Progenitor cell of endocrine pancreas (in vitro differentiated cells): ENCODE results near the gene SLC4A8. TPM values are rescaled to one million over a fixed set of nuclear protein-coding genes. Genes with fewer than 3 reads are reported as not detected.

Experiments
- DNase-seq: peaks from one replicate; pipeline ENCODE4 v3.0.0; 2021; ENCODE audit warnings: low spot score; ENCODE audit not compliant: unreplicated experiment
- H3K27ac Mint-ChIP-seq: 2 replicates; pipeline ENCODE4 v1.8.0; 2021; ENCODE audit warnings: mild to moderate bottlenecking, moderate library complexity, mixed read lengths
- H3K27me3 Mint-ChIP-seq: 2 replicates; pipeline ENCODE4 v1.8.0; 2021; ENCODE audit warnings: mixed read lengths
- H3K36me3 Mint-ChIP-seq: 2 replicates; pipeline ENCODE4 v1.8.0; 2022; ENCODE audit warnings: mixed read lengths; ENCODE audit not compliant: insufficient read depth
- H3K4me1 Mint-ChIP-seq: 2 replicates; pipeline ENCODE4 v1.8.0; 2021; ENCODE audit warnings: low read depth, mixed read lengths
- H3K4me3 Mint-ChIP-seq: 2 replicates; pipeline ENCODE4 v1.8.0; 2021; ENCODE audit warnings: low read depth, mild to moderate bottlenecking, moderate library complexity, mixed read lengths
- H3K9me3 Mint-ChIP-seq: 2 replicates; pipeline ENCODE4 v1.8.0; 2021; ENCODE audit warnings: low read depth, mixed read lengths
- total RNA-seq: library from RNA; stranded (reverse); gene quantifications from 2 replicates; pipeline ENCODE4 v1.2.1, GENCODE V29; 2021
- TF ChIP-seq, protein P1 (sequence below): fragments of 200-600 bp; sonication (generic); IDR thresholded peaks from one replicate; pipeline ENCODE4 v1.5.0; 2021; ENCODE audit warnings: antibody characterized with exemption, mild to moderate bottlenecking; ENCODE audit not compliant: unreplicated experiment

SLC4A8 gene
- total RNA-seq, 1 donor from 2014 or later, result 11.8 TPM

GRCh38 chr12:51401020-51401419, 23.6 kb upstream of the SLC4A8 start:
- no peak overlapping the region for H3K27ac Mint-ChIP-seq
- no peaks in the 10 kb centered on the region for H3K9me3 Mint-ChIP-seq
- peaks cover 17% of the 10 kb centered on the region for H3K27me3 Mint-ChIP-seq
- H3K4me3 Mint-ChIP-seq, result no peak overlapping the region
- TF ChIP-seq, protein P1, sequence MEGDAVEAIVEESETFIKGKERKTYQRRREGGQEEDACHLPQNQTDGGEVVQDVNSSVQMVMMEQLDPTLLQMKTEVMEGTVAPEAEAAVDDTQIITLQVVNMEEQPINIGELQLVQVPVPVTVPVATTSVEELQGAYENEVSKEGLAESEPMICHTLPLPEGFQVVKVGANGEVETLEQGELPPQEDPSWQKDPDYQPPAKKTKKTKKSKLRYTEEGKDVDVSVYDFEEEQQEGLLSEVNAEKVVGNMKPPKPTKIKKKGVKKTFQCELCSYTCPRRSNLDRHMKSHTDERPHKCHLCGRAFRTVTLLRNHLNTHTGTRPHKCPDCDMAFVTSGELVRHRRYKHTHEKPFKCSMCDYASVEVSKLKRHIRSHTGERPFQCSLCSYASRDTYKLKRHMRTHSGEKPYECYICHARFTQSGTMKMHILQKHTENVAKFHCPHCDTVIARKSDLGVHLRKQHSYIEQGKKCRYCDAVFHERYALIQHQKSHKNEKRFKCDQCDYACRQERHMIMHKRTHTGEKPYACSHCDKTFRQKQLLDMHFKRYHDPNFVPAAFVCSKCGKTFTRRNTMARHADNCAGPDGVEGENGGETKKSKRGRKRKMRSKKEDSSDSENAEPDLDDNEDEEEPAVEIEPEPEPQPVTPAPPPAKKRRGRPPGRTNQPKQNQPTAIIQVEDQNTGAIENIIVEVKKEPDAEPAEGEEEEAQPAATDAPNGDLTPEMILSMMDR, result no peak
- H3K4me1 Mint-ChIP-seq, result no peaks in the 10 kb centered on the region
- no peaks in the 10 kb centered on the region for H3K36me3 Mint-ChIP-seq
- DNase-seq, result no peak

DNA sequence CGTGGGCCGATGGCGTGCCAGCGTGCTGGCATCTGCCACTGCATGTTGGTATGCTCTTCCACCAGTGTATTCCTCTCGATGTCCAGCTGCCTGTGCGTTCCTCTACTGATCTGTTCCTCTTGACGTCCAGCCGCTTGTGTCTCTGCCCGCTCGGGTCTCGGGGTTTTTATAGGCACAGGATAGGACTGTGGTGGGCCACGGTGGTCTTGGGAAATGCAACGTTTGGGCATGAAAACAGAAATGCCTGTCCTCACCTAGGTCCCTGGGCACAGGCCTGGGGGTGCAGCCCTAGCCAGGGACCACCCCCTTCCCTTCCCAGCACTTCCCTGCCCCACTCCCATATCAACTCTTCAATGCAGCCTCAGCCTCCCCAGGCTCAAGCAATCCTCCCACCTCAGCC, 23.1 kb upstream of the SLC4A8 start:
- Mint-ChIP-seq H3K27me3 (peaks cover 15% of the 10 kb centered on the region), H3K4me3 (no peak overlapping the region), H3K9me3 (no peaks in the 10 kb centered on the region), H3K36me3 (no peaks in the 10 kb centered on the region), H3K27ac (no peak overlapping the region), H3K4me1 (peaks cover 3% of the 10 kb centered on the region)
- TF ChIP-seq, protein P1, result no peak
- DNase-seq, result no peak

DNA sequence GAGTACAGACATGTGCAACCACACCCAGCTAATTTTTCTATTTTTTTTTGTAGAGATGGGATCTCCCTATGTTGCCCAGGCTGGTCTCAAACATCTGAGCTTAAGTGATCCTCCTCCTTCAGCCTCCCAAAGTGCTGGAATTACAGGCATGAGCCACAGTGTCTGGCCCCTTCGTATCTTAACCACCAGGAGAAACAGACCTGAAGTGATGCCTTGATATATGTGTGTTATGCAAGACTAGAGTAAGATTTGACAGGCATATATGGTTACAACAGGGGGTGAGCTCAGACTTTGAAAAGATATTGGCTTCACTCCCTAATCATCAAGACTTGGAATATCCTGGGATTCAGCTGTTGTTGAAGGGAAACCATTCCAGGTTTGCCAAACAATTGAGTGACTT, 22.7 kb upstream of the SLC4A8 start:
- peaks cover 3% of the 10 kb centered on the region for H3K4me1 Mint-ChIP-seq
- no peak for DNase-seq

DNA sequence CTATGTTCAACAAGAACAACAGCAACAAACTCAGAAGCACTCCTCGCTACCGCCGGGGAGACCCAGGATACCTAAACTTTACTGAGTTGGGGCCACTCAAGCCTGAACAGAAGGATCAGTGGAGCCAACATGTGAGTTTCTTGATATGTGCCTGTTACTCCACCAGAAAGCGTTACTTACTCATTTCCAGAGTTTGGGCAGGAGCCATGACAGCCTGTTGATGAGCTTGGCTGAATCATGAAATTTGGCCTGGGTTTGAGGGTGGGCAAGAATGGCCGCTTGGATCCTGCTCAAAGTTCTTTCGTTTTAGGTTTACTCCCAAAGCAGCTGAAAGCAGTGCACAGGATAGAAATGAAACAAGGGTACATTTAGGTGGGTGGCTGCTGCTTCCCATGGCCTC, 21.5 kb upstream of the SLC4A8 start:
- Mint-ChIP-seq H3K4me1 (peaks cover 3% of the 10 kb centered on the region), H3K27me3 (peaks cover 9% of the 10 kb centered on the region), H3K4me3 (no peak overlapping the region), H3K9me3 (no peaks in the 10 kb centered on the region), H3K36me3 (no peaks in the 10 kb centered on the region), H3K27ac (no peak overlapping the region)
- no peak for DNase-seq
- TF ChIP-seq, protein P1, result no peak

More for the DNA sequence above, 22.7 kb upstream of the SLC4A8 start:
- Mint-ChIP-seq H3K27me3 (peaks cover 15% of the 10 kb centered on the region), H3K4me3 (no peak overlapping the region), H3K27ac (no peak overlapping the region), H3K36me3 (no peaks in the 10 kb centered on the region), H3K9me3 (no peaks in the 10 kb centered on the region)
- TF ChIP-seq, protein P1, result no peak

- Mint-ChIP-seq H3K4me3 (no peak overlapping the region), H3K27ac (no peak overlapping the region), H3K9me3 (no peaks in the 10 kb centered on the region), H3K27me3 (peaks cover 7% of the 10 kb centered on the region), H3K4me1 (peaks cover 3% of the 10 kb centered on the region), H3K36me3 (no peaks in the 10 kb centered on the region)
- TF ChIP-seq, protein P1, result no peak
- DNase-seq, result no peak
Observed at GRCh38 chr12:51403681-51404136, 20.9 kb upstream of the SLC4A8 start.
